KBM-7 (cell line): Measurements from ENCODE around the gene DYNLT1.
A peak's percentile ranks its signal among the peaks of the same experiment; 100 is the strongest.
"Not testable (repeated sequence)": the region's sequence is repeated elsewhere in the genome, so short reads cannot be mapped to it uniquely, and the experiment has no call there.

Source experiments
- DNase-seq: peaks from one replicate; pipeline ENCODE4 v3.0.0-alpha.2; 2015
- in situ Hi-C: fragments of 300-500 bp; cut with MboI; formaldehyde crosslinking; loops from 2 replicates; pipeline ENCODE4 v1.14.3; 2020; ENCODE audit warnings: low sequenced_read_pairs, low pct_unique_long_range_greater_than_20kb, mixed read lengths

Gene DYNLT1

DNA sequence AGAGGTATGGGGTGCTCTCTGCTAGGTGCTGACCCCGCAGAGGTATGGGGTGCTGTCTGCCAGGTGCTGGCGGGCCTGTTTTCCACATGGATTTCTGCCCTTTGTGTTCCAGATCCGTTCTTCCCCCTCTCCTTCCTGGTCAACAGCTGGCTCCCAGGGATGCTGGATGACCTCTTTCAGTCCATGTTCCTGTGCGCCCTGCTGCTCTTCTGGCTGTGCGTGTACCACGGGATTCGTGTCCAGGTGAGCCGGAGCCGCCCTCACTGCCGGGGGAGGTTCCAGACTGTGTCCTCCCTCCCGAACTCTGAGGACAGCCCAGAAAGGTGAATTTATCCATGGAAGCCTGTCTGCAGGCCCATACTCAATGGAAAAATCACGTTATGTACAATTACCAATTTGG is 36.3 kb downstream of the DYNLT1 start:
- in situ Hi-C loops: no loop called here

GRCh38 chr6:158607411-158608170 is 37.0 kb downstream of the DYNLT1 start:
- DNase-seq: no peak
- in situ Hi-C loops: no loop called here

More for the DNA sequence above, 36.3 kb downstream of the DYNLT1 start:
- DNase-seq: no peak

DNA sequence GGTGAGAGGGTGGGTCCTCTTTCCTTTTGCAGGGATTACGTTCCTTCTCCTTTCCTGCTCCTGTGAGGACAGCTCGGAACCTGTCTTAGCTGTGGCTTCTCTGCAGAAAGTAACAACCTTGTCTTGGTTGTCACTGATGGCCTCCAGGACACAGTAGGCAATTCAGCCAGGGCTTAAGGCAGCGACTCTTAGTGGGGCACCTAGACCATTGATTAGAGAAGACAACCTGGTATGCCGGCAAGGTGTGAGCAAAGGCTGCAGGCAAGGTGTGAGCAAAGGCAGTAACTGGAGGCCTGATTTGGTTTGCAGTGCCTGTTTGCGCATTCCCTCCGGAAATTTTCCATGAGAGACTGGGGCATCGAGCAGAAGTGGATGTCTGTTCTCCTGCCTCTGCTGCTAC is 37.6 kb downstream of the DYNLT1 start:
- in situ Hi-C loops: no loop called here

GRCh38 chr6:158606011-158606410 is 38.5 kb downstream of the DYNLT1 start:
- DNase-seq: not testable (repeated sequence)

More for the DNA sequence above, 37.6 kb downstream of the DYNLT1 start:
- DNase-seq: no peak

GRCh38 chr6:158605266-158605878 is 39.2 kb downstream of the DYNLT1 start:
- peak; percentile 74 for DNase-seq
- in situ Hi-C loops: no loop called here

More at GRCh38 chr6:158606011-158606410, 38.5 kb downstream of the DYNLT1 start:
- in situ Hi-C loops: not testable (repeated sequence)

DNA sequence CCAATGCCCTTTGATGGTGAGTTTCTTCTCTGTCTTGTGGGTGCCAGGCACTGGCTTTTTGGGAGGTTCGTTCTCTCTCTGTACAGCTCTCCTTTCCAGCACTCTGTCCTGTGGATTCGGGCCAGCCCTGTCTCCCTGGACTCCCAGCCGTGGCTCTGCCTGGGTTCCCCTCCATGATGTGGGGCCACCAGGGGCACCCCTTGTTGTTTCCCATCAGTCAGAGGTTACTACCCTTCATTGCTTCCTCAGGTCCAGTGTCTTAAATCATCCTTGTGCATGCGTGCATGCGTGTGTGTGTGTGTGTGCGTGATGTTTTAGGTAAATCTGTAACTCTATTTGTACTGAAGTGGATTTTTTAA is 40.5 kb downstream of the DYNLT1 start:
- in situ Hi-C loops: no loop called here
- no peak for DNase-seq

- in situ Hi-C loops: no loop called here
Observed at GRCh38 chr6:158603261-158604047, 41.1 kb downstream of the DYNLT1 start.

DNA sequence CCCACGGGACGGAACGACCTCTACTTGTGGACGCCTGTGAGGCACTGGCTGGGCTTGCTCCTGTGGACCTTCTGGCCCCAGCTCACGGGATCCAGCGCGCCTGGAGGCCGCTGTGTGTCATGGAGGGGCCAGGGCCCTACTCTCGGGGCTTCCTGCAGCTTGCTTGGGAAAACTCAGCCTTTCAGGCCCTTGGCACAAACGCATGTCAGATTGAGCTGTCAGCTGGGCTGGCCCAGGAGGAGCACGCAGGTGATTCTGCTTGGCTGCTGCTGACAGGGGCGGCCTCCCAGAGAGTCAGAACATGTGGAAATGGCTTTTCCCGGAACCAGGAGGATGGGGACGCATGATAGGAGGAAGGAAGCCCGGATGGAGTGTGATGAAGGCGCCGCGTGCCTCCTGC is 44.9 kb downstream of the DYNLT1 start:
- in situ Hi-C loops: no loop called here
- no peak for DNase-seq

More at GRCh38 chr6:158603261-158604047, 41.1 kb downstream of the DYNLT1 start:
- DNase-seq: no peak

GRCh38 chr6:158597565-158597964 is 47.0 kb downstream of the DYNLT1 start:
- in situ Hi-C loops: no loop called here
- no peak for DNase-seq

GRCh38 chr6:158596861-158597260 is 47.7 kb downstream of the DYNLT1 start:
- DNase-seq: no peak
- in situ Hi-C loops: no loop called here

- in situ Hi-C loops: no loop called here
- no peak for DNase-seq
Observed at GRCh38 chr6:158595223-158595622, 49.3 kb downstream of the DYNLT1 start.

DNA sequence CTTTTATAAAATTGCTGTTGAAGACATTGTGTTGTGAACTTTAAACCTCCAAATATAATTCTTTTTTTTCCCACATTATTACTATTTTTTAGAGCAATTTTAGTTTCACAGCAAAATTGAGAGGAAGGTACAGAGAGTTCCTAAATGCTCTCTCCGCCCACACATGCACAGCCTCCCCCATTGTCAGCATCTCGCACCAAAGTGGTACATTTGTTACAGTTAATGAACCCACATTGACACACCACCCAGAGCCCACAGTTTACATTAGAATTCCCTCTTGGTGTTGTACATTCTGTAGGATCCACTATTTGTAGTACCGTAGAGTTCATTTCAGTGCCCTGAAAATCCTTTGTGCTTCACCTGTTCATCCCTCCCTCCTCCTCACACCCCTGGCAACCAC is 50.9 kb downstream of the DYNLT1 start:
- no peak for DNase-seq
- in situ Hi-C loops: no loop called here

DNA sequence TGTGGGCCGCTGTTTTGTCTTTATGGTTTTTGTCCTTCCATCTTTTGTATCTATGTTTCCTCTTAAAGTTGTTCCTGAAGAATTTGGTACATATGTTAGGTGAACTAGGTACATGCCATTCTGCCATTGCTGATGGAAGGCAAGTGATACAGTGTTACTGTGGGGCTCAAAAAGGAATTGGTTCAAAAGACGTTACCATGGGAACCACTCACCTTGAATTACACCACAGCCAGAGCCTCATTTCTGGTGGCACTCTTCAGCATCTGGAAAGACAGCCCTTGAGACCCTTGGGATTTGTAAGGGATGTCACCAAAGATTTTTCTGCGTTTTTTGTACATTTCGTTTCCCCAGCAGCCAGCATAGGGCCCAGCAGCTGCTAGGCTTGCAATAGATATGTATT is 52.7 kb downstream of the DYNLT1 start:
- no peak for DNase-seq
- in situ Hi-C loops: no loop called here

GRCh38 chr6:158591134-158591809 is 53.3 kb downstream of the DYNLT1 start:
- in situ Hi-C loops: no loop called here
- no peak for DNase-seq

DNA sequence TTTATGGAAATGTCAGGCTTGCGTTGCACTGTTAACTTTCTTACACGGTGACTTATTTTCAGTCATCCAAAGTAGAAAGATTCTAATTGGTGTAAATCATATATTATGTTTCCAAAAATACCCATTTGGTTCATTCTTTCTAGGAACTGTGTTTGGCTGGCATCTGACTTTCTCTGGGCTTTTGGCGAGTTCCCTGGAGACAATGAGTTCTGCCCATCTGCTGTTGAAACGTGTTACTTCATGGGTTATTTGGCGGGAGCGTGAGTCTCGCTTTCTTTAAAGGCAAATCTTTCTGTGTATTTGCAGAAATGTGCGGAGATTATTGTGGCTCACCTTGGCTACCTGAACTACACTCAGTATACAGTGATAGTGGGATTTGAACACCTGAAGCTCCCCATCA is 55.2 kb downstream of the DYNLT1 start:
- in situ Hi-C loops: no loop called here
- DNase-seq: no peak

GRCh38 chr6:158586652-158587051 is 57.9 kb downstream of the DYNLT1 start:
- no peak for DNase-seq
- in situ Hi-C loops: no loop called here
